Adrenal gland (tissue), 5 donors: ENCODE results near the gene RNASE9.
"Not testable (repeated sequence)": the region's sequence is repeated elsewhere in the genome, so short reads cannot be mapped to it uniquely, and the experiment has no call there.

Source experiments
- CTCF ChIP-seq, 6 experiments: fragments of 450-650 bp in 4 of 6; fragments of 200-600 bp in 2 of 6; sonication (generic) in 1 of 6; IDR thresholded peaks; 1 replicate in 5 of 6; 2 replicates in 1 of 6; pipeline versions ENCODE4 v1.5.1 to v1.8.0; 2016 to 2021; ENCODE audit warnings: antibody characterized with exemption in 6 of 6, mild to moderate bottlenecking in 2 of 6, moderate library complexity in 1 of 6
- POLR2A ChIP-seq, 2 donors: fragments of 450-650 bp; IDR thresholded peaks; one replicate each; pipeline ENCODE4 v1.6.1; 2017; ENCODE audit warnings: antibody characterized with exemption in 2 of 2, mild to moderate bottlenecking in 2 of 2, moderate library complexity in 1 of 2
- donor health status: DM: no; HTN: no; CAD: no.

GRCh38 chr14:20572382-20572990, 11.6 kb upstream of the RNASE9 start:
- TF ChIP-seq CTCF, POLR2A (IDR thresholded peaks at IDR 0.05): not testable (repeated sequence)
